Hepatocyte (in vitro differentiated cells): ENCODE data around the gene ACAN.

Experiments
- CTCF ChIP-seq: fragments of 200-600 bp; sonication (generic); IDR thresholded peaks from 2 replicates; pipeline ENCODE4 v1.5.1; 2016; ENCODE audit warnings: antibody characterized with exemption, mild to moderate bottlenecking; ENCODE audit not compliant: poor library complexity
- EZH2 ChIP-seq: fragments of 200-600 bp; sonication (generic); IDR thresholded peaks from 2 replicates; pipeline ENCODE4 v1.6.1; 2016; ENCODE audit warnings: antibody characterized with exemption, mild to moderate bottlenecking, borderline replicate concordance
- EZH2phosphoT487 ChIP-seq: fragments of 200-600 bp; sonication (generic); IDR thresholded peaks from one replicate; pipeline ENCODE4 v1.6.1; 2018; ENCODE audit warnings: antibody characterized with exemption, mild to moderate bottlenecking, low read depth, moderate library complexity; ENCODE audit not compliant: unreplicated experiment, severe bottlenecking

- no peak for TF ChIP-seq CTCF
- no peak for TF ChIP-seq EZH2
- no peak for TF ChIP-seq EZH2phosphoT487
Observed at GRCh38 chr15:88794001-88794400, 9.2 kb upstream of the ACAN start.
